NCI-H1048 (cell line): ENCODE results near the gene SERF1A.
"Not testable (repeated sequence)": the region's sequence is repeated elsewhere in the genome, so short reads cannot be mapped to it uniquely, and the experiment has no call there.

Experiments used
- DNase-seq: peaks from one replicate; lab custom pipeline; 2025; lab: John Stamatoyannopoulos, UW

SERF1A gene

DNA sequence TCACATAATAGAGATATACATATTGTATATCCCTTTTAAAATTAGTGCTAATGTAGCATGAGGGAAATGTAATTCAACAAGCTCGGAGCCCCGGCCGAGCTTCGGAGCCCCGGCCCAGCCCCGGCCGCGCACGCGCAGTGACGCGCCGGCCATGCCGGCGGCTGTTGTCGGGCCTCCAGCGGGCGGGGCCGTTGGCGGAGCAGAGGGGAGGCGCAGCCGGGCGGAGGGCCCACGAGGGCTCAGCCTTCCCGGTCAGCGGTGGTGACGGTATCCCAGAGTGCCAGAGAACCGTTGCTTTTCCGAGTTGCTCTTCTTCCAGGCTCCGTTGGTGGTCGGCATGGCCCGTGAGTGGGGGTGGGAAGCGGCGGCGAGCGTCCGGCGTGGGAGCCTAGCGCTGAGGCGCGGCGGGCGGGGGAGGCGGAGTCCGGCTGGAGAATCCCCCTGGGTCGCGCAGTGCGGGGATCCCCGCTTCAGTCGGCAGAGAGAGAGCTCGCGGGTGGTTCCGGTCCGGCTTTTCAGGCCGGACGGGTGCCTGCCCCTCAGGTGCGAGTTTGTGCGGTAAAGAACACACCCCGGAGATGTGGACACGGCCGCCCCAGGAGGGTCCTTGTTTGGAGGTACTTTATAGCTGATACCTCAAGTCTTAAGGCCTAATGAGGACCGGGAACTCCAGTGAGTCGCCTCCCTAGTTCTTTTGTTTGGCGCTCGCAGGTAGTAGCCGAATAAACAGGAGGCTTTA is at the start of gene SERF1A:
TSS of gene SERF1A (plus strand) at position 137 of the 739 bp plus-strand sequence. CDS start at position 338, 201 bp downstream.
- DNase-seq, result not testable (repeated sequence)

DNA sequence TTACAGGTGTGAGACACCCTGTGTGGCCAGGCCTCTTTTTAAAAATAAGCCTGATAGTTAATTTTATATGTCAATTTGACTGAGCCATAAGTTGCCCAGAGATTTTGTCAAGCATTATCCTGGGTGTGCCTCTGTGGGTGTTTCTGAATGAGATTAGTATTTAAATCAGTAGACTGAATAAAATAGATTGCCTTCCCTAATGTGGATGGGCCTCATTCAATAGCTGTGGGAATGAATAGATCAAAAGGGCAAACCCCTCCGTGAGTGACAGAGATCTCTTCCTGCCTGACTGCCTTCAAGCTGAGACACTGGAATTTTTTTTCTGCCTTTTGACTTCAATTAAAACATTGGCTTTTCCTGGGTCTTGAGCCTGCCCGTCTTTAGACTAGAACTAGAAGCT is 33.7 kb upstream of the SERF1A start:
- DNase-seq, result not testable (repeated sequence)

DNA sequence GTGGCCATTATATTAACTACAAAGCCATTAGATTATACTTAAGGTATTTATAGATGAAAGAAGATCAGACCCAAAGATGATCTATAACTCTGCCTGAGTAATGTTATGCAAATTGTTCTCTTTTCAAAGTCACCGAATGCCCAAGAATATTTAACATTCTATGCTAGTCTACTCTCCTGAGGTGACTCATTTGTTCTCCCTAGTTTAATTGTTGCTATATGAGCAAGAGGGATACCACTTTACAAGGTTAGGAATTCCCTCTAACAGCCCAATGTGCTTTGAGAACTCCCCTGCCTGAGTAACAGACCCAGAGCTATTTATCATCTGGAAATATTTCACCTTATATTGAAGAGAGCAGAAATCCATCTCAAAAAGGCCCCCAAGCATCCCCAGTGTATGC is 29.8 kb upstream of the SERF1A start:
- not testable (repeated sequence) for DNase-seq

DNA sequence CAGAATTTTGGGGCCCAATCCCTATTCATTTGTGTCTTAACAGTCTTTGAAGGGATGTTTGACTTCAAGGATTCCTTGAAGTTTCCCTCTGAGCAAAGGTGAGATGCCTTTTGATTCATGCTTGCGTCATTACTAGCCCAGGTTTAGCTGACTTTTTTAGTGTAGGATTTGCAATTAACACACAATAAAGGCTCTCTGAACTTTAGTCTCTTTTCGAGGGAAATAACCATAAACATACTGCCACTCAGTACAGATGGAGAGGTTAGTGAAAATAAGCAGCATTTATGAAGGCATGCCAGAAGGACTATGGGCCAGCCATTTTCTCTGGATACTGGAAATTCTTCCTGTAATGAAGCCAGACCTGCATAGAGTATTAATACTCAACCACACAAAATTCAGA is 4.4 kb upstream of the SERF1A start:
- DNase-seq, result not testable (repeated sequence)

DNA sequence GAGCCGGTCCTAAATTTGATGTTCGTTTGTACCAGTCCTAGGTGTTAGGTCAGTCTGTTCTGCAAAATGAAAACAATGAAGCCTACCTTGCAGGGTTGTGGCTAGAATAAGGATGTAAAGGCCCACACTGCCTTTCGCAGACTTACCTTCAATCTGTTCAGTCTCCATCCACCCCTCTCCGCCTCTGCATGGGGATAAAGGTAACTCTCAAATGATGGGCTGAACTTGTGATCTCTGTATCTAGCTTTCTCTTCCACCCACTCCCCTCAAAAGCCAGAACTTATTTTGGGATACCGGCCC is 753 bp downstream of the SERF1A start:
- not testable (repeated sequence) for DNase-seq

DNA sequence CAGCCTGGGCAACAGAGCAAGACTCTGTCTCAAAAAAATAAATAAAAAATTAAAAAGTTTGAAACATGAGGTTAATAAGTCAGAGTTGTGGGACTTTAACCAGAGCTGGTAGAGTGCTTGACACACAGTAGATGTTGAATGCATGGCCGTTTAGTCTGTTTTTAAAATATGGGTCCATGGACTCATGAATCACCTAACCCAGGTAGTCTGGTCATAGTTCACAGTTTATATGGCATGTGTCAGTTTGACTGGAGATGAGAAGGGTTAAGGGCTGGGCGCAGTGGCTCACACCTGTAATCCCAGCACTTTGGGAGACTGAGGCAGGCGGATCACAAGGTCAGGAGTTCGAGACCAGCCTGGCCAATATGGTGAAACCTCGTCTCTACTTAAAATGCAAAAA is 6.2 kb downstream of the SERF1A start:
- not testable (repeated sequence) for DNase-seq

DNA sequence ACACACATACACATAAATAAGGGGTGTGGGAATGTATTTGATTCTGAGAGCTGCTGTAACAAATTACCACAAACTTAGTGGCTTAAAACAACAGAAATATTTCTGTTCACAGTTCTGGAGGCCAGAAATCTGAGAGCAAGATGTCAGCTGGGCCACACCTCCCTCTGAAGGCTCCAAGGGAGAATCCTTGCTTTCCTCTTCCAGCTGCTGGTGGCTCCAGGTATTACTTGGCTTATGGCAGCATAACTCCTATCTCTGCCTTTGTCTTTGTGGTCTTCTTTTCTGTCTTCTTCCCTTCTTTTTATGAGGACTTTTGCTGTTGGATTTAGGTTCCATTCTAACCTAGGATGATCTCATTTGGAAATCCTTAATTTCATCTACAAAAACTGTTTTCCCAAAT is 16.4 kb downstream of the SERF1A start:
- not testable (repeated sequence) for DNase-seq

DNA sequence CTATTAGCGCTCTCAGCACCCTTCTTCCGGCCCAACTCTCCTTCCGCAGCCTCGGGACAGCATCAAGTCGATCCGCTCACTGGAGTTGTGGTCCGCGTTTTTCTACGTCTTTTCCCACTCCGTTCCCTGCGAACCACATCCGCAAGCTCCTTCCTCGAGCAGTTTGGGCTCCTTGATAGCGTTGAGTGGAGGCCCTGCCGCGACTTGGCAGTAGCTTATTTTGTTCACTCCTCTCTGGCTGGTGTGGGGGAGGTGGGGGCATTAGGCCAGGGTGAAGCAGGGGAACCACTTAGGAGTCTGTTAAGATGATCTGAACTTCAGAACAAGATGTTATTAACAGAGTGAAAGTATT is 24.7 kb downstream of the SERF1A start:
- not testable (repeated sequence) for DNase-seq

DNA sequence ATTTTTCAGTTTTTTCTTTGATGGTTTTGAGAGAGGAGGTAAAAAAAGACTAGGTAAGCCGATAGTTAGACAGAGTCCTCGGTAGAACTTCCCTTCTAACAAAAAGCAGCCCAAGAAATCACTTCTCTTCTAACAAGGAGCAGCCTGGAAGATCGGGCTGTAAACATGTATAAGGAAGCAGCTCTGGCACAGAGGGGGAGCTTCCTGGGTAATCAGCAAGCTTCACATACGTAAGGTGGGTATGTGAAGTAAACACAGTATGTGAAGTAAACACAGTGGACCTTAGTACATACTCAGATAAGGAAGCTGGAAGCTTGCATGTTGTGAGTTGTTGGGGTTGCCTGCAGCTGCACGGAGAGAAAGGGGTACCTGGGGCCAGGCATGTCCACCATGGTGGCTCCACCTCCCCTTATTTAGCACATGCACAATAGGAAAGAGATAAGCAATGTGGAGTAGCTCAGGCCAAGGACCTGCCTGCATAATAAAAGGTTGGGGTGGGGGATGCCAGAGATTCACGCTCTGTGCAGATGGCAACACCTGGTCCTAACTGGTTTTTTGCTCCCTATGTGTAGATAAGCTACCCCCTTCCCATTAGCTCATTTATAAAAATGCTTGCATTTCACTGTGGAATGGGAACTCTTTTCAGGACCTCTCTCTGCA is 31.4 kb downstream of the SERF1A start:
- not testable (repeated sequence) for DNase-seq

DNA sequence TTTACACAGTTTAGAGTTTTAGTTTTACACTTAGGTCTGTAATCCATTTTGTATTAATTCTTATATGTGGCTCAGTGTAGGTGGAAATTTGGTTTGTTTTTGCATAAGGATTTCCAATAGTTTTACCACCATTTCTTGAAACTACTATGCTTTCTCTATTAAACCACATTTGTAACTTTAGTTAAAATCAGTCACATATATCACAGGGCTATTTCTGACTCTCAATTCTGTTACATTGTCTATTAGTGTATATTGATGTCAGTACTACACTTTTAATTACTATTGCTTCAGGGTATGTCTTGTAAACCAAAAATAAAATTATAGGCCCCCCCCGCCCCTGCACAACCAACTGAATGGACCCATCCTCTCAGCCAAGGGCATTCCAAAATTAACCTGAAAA is 32.1 kb downstream of the SERF1A start:
- DNase-seq, result not testable (repeated sequence)

DNA sequence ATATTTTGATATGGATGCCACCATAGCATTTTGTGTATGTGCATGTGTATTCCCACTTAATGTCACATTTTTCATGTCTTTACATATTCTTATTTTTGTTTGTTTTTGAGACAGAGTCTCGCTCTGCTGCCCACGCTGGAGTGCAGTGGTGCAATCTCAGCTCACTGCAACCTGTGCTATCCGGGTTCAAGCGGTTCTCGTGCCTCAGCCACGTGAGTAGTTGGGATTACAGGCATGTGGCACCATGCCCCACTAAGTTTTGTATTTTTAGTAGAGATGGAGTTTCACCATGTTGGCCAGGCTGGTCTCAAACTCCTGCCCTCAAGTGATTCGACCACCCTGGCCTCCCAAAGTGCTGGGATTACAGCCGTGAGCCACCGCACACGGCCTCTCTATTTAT is 52.6 kb downstream of the SERF1A start:
- DNase-seq, result not testable (repeated sequence)
